ENCODE results near the gene SYCE3.
A peak's percentile ranks its signal among the peaks of the same experiment; 100 is the strongest.

DNA sequence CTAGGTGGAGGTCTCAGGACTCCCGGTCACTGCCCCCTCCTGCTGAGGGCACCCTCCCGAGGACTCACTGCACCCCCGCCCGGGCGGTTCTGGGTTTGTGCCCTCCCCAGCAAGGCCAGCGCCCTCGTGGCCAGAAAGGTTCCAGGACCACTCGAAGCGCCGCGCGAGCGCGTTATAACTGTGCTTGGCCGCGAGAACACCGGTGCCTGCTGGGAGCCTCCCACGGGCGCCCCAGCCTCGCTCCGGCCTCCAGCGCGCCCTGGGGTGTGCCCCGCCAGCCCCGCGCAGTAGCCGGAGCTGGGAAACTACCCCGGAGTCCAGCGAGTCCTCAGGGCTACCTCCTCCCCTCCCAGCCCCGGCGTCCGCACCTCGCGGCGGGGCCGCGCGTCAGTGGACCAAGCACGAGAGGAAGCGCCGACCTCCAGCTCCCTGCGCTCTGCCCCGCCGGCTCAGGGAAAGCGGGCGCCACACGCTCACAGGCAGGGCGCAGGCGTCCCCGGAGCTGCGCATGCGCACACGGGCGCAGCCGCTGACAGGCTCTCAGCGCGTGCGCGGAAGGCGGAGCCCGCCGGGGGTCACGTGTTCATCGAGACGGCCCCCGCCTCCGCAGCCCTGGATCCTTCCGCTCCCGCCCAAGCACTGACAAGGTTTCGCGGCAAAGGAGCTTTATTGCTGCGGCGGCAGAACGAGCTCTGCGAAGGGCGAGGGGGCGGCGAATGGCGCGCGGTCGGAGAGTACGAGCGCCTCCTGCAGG, 37.4 kb downstream of the SYCE3 start, which contains the start of gene SCO2:
- peak in 3 of 4 experiments; percentile 60 to 63 (median 61) for TF ChIP-seq CTCF (IDR thresholded peaks at IDR 0.05)
- peak; percentile 67 to 74 for TF ChIP-seq POLR2A (IDR thresholded peaks at IDR 0.05)
- no peak for TF ChIP-seq EP300 (IDR thresholded peaks at IDR 0.05)
